ENCODE results near the gene KRT12.

KRT12 gene

DNA sequence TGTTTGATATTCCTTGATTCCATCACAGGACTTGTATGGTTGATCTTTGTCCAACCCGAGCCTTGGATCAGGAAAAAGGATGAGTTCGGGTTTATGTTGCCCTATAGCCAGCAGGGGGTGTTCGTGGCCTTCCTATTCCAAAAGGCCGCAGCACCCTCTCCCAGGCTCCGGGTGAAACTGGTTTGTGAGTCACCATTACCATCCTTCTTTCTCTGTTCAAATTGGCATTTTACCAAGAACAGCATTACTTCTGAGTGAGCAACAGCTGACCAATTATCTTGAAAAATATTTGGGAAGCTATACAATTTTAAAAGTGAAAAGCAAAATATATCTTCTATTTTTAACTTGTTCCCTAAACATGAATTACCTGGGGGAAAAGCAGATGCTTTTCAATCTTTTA, 42.3 kb upstream of the KRT12 start:
- no peaks in the 10 kb centered on the region for H3K9me3 ChIP-seq (ENCODE audit: insufficient read depth, low read length)
- no peak overlapping the region for H3K27ac ChIP-seq (ENCODE audit: low read length)
- H3K9ac ChIP-seq (ENCODE audit: low read length) = no peak overlapping the region
- peaks cover 7% of the 10 kb centered on the region for H3K4me1 ChIP-seq (ENCODE audit: low read length)
- no peaks in the 10 kb centered on the region for H3K36me3 ChIP-seq (replicated peaks; ENCODE audit: low read depth, low read length)
- H3K4me3 ChIP-seq (ENCODE audit: low read length) = no peak overlapping the region
- H3K79me2 ChIP-seq (ENCODE audit: low read length) = no peaks in the 10 kb centered on the region
- peaks cover 20% of the 10 kb centered on the region for H3K27me3 ChIP-seq (ENCODE audit: low read depth, low read length)
- TF ChIP-seq EZH2phosphoT487 (IDR thresholded peaks at IDR 0.05; ENCODE audit: low read depth) (no peak), CTCF (IDR thresholded peaks at IDR 0.05; ENCODE audit: low read depth, low read length) (peak; percentile 81)
- H4K20me1 ChIP-seq (ENCODE audit: insufficient read depth, low read length) = no peaks in the 10 kb centered on the region
- H2AFZ ChIP-seq (ENCODE audit: low read depth, low read length) = no peak overlapping the region
- H3K4me2 ChIP-seq (ENCODE audit: low read length) = no peak overlapping the region

DNA sequence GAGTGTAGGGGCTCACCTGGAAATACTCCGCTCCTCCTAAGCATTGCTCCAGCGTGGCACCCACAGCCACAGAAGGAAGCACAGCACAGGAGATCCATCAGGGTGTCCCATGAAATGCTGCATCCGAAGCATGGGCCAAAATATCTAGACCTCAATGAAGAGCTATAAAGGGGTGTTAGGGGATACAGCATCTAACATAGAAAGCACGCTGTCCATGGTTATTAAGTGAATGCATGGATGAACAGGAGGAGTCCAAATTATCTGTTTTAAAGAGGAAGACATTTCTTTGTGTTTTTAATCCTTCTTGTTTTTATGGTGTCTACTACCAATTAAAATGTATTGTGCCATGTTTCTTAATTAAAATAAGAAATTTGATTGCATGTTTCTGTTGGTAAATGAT, 39.6 kb upstream of the KRT12 start:
- Histone ChIP-seq H3K79me2 (ENCODE audit: low read length) (no peaks in the 10 kb centered on the region), H3K4me1 (ENCODE audit: low read length) (peaks cover 28% of the 10 kb centered on the region)

DNA sequence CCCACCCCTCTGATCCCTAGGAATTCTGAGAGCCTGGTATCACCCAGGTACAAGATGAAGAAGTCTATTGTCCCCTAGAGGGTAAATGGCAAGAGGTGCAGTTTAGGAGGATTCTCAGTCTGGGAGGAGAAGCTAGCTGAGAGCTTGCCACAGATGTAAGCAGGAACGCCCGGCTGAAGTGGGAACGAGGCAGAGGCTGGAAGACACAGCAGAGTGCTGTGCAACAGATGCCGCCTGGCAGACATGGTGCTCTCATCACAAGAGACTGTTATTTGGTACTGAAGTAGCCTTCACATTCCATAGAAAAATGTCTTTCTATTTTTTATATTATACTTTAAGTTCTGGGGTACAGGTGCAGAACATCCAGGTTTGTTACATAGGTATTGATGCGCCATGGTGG, 38.3 kb upstream of the KRT12 start:
- no peak overlapping the region for H3K4me2 ChIP-seq (ENCODE audit: low read length)
- H3K36me3 ChIP-seq (replicated peaks; ENCODE audit: low read depth, low read length) = peaks cover 8% of the 10 kb centered on the region
- H4K20me1 ChIP-seq (ENCODE audit: insufficient read depth, low read length) = no peaks in the 10 kb centered on the region
- TF ChIP-seq EZH2phosphoT487 (IDR thresholded peaks at IDR 0.05; ENCODE audit: low read depth) = no peak
- no peak overlapping the region for H3K9ac ChIP-seq (ENCODE audit: low read length)
- H3K9me3 ChIP-seq (ENCODE audit: insufficient read depth, low read length) = no peaks in the 10 kb centered on the region
- H3K27ac ChIP-seq (ENCODE audit: low read length) = no peak overlapping the region
- H3K27me3 ChIP-seq (ENCODE audit: low read depth, low read length) = peaks cover 18% of the 10 kb centered on the region
- no peak overlapping the region for H3K4me3 ChIP-seq (ENCODE audit: low read length)
- H3K79me2 ChIP-seq (ENCODE audit: low read length) = no peaks in the 10 kb centered on the region
- H2AFZ ChIP-seq (ENCODE audit: low read depth, low read length) = no peak overlapping the region
- peaks cover 23% of the 10 kb centered on the region for H3K4me1 ChIP-seq (ENCODE audit: low read length)

More for the DNA sequence above, 39.6 kb upstream of the KRT12 start:
- Histone ChIP-seq H3K9me3 (ENCODE audit: insufficient read depth, low read length) (no peaks in the 10 kb centered on the region), H4K20me1 (ENCODE audit: insufficient read depth, low read length) (no peaks in the 10 kb centered on the region), H2AFZ (ENCODE audit: low read depth, low read length) (no peak overlapping the region), H3K9ac (ENCODE audit: low read length) (no peak overlapping the region), H3K27me3 (ENCODE audit: low read depth, low read length) (peaks cover 18% of the 10 kb centered on the region), H3K4me2 (ENCODE audit: low read length) (no peak overlapping the region), H3K4me3 (ENCODE audit: low read length) (no peak overlapping the region), H3K27ac (ENCODE audit: low read length) (no peak overlapping the region), H3K36me3 (replicated peaks; ENCODE audit: low read depth, low read length) (peaks cover 8% of the 10 kb centered on the region)
- no peak for TF ChIP-seq EZH2phosphoT487 (IDR thresholded peaks at IDR 0.05; ENCODE audit: low read depth)
- TF ChIP-seq CTCF (IDR thresholded peaks at IDR 0.05; ENCODE audit: low read depth, low read length) = no peak

- H3K9ac ChIP-seq (ENCODE audit: low read length) = peak overlapping the region; percentile 32; the same call in 1 of the 2 replicates
Observed at GRCh38 chr17:40903129-40903847, 36.3 kb upstream of the KRT12 start.

More at GRCh38 chr17:40903129-40903847, 36.3 kb upstream of the KRT12 start:
- no peak for TF ChIP-seq EZH2phosphoT487 (IDR thresholded peaks at IDR 0.05; ENCODE audit: low read depth)
- no peak for TF ChIP-seq CTCF (IDR thresholded peaks at IDR 0.05; ENCODE audit: low read depth, low read length)
- Histone ChIP-seq H3K27me3 (ENCODE audit: low read depth, low read length) (peaks cover 13% of the 10 kb centered on the region), H3K36me3 (replicated peaks; ENCODE audit: low read depth, low read length) (peaks cover 8% of the 10 kb centered on the region), H3K9me3 (ENCODE audit: insufficient read depth, low read length) (no peaks in the 10 kb centered on the region), H3K27ac (ENCODE audit: low read length) (peak overlapping the region; percentile 71), H2AFZ (ENCODE audit: low read depth, low read length) (peak overlapping the region; percentile 27; the same call in 1 of the 2 replicates), H3K4me3 (ENCODE audit: low read length) (peak overlapping the region; percentile 38; the same call in 1 of the 2 replicates), H3K4me1 (ENCODE audit: low read length) (peaks cover 22% of the 10 kb centered on the region), H4K20me1 (ENCODE audit: insufficient read depth, low read length) (no peaks in the 10 kb centered on the region), H3K4me2 (ENCODE audit: low read length) (peak overlapping the region; percentile 71), H3K79me2 (ENCODE audit: low read length) (no peaks in the 10 kb centered on the region)

Measured in OCI-LY3 (cell line).